ENCODE measurements around the gene RASAL3. TPM values are rescaled to one million over a fixed set of nuclear protein-coding genes. Genes with fewer than 3 reads are reported as not detected.
"Not testable (repeated sequence)": the region's sequence is repeated elsewhere in the genome, so short reads cannot be mapped to it uniquely, and the experiment has no call there.

The RASAL3 gene
- total RNA-seq, 2 donors from 2014 or later, result 1.7 to 2.0 TPM

DNA sequence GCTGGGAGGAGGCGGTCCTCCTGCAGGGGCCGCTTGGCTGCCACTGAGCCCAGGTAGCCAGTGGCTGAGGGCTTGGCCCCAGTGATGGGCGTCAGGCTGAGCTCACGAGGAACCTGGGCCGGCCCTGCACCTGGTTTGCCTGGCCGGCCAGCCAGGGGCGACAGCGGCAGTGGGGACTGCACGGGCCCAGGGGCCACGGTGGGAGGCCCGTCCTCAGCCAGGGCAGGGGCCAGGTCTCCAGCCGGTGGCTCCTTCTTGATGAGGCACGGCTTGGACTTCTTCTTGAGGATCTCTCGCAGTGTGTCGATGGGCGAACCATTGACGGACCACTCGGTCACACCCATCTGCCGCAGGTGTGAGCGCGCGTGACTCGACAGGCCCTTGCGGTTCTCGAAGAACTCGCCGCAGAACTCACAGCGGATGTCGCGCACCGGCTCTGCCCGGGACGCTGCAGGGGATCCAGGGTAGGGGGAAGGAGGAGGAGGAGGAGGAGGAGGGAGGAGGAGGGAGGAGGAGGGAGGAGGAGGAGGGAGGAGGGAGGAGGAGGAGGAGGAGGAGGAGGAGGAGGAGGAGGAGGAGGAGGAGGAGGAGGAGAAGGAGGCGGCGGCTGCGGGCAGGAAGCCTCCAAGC lies 38.9 kb downstream of the RASAL3 start:
- no peak for DNase-seq
- no peak for ATAC-seq
- intact Hi-C loops (cut with DNase I), result no loop called here

GRCh38 chr19:15424692-15425272 lies 39.6 kb downstream of the RASAL3 start:
- intact Hi-C loops (cut with DNase I), result loop anchor here in 1 of 2 donors (5.0 kb wide), 1 partner anchor 128 kb away; no protein-coding TSS in a partner anchor
- DNase-seq, result no peak

DNA sequence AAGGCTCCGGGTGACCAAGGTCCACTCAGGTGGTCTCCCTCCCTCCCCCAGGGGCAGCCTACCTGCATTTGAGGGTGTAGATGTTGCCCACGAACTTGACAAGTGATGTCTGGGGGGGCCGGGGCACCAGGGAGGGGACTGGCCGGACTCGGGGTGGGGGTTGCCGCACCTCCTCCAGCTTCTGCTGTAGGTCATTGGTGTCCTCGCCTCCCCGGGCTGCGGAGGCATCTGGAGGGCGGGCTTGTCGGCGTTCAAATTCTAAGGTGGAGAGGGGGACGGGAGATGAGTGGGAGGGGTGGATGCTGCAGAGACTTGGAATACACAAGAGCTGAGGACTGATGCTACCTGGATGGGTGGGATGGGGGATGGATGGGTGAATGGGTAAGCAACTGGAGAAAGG lies 40.2 kb downstream of the RASAL3 start:
- no peak for ATAC-seq
- intact Hi-C loops (cut with DNase I), result loop anchor here in 1 of 2 donors (5.0 kb wide), 1 partner anchor 128 kb away; no protein-coding TSS in a partner anchor
- DNase-seq, result no peak

More at GRCh38 chr19:15424692-15425272, 39.6 kb downstream of the RASAL3 start:
- ATAC-seq, result no peak

DNA sequence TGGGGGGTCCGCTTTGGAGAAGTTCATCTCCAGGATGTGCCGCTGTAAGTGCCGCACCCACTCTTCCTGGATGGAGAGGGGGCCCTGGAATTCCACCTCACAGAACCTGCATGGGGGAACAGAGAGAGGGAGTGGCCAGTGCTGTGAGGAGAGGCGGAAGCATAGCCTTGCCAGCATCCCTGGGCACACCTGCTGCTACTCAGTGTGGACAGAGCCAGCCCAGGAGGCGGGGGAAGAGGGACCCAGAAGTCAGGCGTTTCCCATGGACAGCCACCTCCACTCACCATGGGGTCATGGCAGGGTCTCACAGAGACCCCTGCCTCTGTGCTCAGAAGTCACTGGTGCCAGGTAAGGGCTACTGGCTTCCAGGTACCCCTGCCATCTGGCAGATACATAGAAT lies 41.2 kb downstream of the RASAL3 start:
- intact Hi-C loops (cut with DNase I), result loop anchor here in 1 of 2 donors (5.0 kb wide), 1 partner anchor 129 kb away; no protein-coding TSS in a partner anchor
- ATAC-seq, result no peak
- DNase-seq, result no peak

DNA sequence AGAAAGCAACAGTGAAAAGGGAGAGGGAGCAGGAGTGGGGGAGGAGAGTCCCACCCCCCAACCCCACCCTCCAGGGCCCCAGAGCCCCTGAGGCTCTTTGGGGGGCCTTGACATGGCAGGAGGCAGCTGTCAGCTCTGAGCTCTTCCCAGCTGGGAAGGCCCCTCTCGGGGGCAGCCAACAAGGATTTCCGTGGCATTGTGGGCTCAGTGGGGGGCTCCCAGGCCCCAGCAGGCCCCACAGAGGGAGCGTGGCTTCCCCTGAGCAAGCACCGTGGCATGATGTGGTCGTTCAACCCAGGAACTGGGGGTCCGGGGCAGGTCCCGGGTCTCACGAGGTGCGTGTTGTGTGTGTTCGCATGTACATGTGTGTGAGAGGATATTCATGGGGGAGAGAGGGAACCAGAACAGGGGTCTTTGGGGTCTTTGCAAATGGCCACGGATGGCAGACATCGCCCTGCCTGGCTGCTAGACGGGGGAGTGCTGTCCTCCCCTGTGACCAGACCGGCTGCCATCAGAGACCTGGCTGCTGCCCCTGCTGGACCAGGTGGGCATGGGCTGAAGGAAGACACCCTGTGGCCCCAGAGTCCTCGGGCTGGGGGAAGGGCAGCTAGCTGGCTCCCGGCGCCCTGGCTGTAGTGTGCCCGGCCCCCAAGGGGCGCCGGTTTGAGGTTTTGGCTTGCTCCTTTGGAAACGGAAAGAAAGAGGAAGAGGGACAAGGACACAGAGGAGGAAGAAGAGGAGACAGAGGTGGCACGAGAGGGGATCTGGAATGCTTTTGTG lies 41.9 kb downstream of the RASAL3 start:
- intact Hi-C loops (cut with DNase I), result loop anchor here in 1 of 2 donors (5.0 kb wide), 1 partner anchor 130 kb away; no protein-coding TSS in a partner anchor
- DNase-seq (no peak), ATAC-seq (no peak)

- intact Hi-C loops (cut with DNase I), result loop anchor here in 1 of 2 donors (5.0 kb wide), 1 partner anchor 131 kb away; no protein-coding TSS in a partner anchor
- DNase-seq (no peak), ATAC-seq (peak; percentile 0 to 14)
Observed at GRCh38 chr19:15421721-15422260, 42.6 kb downstream of the RASAL3 start.

DNA sequence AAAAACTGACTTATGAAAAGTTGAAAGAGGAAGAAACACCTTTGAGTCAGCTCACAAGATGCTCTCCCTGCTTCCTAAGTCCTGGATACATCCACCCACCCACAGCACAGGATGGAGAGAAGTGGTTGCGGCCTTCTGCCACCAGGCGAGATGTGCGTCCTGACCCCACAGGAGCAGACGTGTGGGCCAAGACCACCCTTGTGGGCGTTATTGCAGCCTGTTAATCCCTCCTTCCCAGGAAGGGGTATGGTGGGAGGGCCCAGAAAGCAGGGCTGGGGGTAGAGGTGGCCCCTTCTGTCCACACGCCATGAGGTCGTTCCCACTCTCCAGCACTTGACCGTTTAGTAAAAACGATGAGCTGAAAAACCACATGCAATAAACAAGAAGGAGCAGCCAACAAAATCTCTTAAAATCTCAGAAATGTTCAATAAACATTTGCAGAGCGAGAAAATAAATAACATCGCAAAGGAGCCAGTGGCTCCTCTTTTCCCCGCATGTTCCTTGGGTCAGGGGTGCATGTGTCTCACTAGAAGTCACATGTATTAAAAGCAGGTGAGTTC lies 43.1 kb downstream of the RASAL3 start:
- DNase-seq, result no peak
- intact Hi-C loops (cut with DNase I), result loop anchor here in 1 of 2 donors (5.0 kb wide), 1 partner anchor 131 kb away; no protein-coding TSS in a partner anchor

DNA sequence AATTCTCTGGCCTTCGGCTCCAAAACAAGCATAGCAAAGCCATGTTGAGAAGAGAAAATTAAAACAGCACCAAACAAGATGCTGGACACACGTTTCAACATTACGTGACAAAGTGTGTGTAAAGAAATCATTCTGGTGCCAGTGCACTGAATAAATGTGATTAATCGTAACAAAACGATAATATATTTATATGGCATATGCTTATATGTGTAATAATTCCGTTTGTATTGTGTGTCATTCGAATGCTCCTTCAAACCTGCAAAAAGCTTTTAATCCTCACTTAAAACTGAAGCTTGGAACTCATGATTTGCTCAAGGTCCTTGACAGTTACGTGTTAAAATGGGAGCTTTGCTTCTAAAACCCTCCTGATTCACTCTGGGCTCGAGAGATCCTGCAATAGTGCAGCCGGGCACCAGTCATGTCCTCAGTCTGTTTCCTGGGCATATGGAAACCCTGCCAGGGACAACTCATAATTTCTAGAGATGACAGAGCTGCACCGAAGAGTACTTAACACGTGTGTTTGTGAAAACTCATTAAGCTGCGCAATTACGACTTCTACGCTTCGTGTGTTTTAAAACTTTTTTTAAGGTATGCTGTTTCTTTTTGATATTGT lies 44.8 kb downstream of the RASAL3 start:
- no peak for ATAC-seq
- intact Hi-C loops (cut with DNase I), result loop anchor here in 1 of 2 donors (5.0 kb wide), 1 partner anchor 133 kb away; no protein-coding TSS in a partner anchor
- no peak for DNase-seq

More for the DNA sequence above, 43.1 kb downstream of the RASAL3 start:
- no peak for ATAC-seq

- DNase-seq (peak; percentile 99), ATAC-seq (peak; percentile 95 to 97)
- intact Hi-C loops (cut with DNase I), result no loop called here
Observed at GRCh38 chr19:15418579-15419412, 45.5 kb downstream of the RASAL3 start, which contains the start of gene AKAP8L. TSS of gene AKAP8L (minus strand) at chr19:15418988. CDS start at chr19:15418923, 65 bp downstream.

- DNase-seq (no peak), ATAC-seq (peak in 1 of 2 donors; percentile 2)
- intact Hi-C loops (cut with DNase I), result no loop called here
Observed at GRCh38 chr19:15418231-15418578, 46.1 kb downstream of the RASAL3 start.

DNA sequence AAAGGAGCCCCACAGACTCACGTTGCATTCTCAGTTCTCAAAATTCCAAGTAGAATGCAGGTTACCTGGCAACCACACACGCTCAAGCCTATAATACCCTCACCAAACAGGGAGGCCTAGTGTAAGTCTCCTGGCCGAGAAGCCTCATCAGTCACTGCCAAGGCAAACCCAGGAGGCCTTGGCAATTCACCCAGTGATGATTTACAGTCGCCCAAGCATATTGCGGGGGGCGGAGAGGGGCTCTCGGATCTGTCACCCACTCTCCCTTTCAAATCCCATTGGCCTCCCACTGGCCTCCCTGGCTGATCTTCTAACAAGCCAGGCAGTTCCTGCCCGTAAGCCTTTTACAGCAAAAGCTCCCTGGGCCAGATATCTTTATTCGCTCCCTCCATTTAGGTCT lies 46.6 kb downstream of the RASAL3 start:
- intact Hi-C loops (cut with DNase I), result no loop called here
- peak; percentile 20 for DNase-seq
- ATAC-seq, result no peak

DNA sequence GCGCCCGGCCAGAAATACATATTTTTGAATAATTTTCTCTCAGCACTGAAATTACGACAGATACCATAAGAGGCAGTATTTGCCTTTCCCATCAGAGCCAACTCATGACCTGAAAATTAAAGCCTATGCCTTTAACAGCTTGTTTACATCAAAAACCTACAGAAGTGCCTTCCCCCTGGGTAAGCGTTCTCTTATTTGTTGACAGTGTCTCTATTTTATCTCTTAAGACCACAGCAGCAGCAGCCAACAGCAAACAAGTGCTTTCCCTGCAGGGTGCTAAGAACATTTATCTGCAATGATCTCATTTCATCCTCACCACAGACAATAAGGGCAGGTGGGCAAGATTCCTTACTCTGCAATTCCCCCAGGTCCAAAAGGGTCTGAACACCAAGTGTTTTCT lies 51.5 kb downstream of the RASAL3 start:
- no peak for DNase-seq
- intact Hi-C loops (cut with DNase I), result no loop called here
- ATAC-seq, result no peak

- ATAC-seq; DNase-seq; intact Hi-C loops (cut with DNase I): not testable (repeated sequence)
Observed at GRCh38 chr19:15411351-15411750, 53.0 kb downstream of the RASAL3 start.

GRCh38 chr19:15404780-15405211 lies 59.5 kb downstream of the RASAL3 start:
- ATAC-seq (no peak), DNase-seq (no peak)
- intact Hi-C loops (cut with DNase I), result no loop called here

DNA sequence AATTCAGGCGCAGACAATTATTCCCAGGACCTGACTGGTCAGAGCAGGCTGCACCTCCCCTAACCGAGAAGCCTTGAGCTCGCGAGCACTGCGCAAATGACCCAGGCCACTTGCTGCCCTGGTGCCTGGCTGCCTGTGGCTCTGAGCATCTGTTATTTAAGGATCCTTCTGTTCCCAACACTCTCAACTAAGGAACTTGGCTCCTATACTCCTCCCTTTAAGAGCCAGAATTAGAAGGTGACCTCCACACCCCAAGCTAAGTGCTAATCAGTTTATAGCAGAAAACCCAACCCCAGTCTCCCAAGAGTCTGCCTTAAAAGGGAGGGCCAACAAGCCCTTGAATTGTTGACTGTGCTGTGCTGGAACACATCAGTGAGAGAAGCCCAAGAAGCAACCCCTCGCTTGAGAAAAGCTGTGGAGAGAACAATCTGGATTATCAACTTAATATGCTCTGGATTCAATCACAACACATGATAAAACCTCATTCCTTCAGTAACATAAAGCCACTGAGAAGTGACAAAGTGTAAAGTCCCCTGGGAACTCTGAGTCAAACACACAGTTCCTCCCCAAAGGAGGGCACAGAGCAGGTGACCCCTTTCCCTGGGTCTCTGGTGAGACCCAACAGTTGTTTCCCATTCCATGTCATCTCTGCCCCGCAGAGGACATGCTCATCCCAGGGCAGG lies 60.1 kb downstream of the RASAL3 start:
- ATAC-seq (peak; percentile 62 to 74), DNase-seq (no peak)
- intact Hi-C loops (cut with DNase I), result no loop called here

DNA sequence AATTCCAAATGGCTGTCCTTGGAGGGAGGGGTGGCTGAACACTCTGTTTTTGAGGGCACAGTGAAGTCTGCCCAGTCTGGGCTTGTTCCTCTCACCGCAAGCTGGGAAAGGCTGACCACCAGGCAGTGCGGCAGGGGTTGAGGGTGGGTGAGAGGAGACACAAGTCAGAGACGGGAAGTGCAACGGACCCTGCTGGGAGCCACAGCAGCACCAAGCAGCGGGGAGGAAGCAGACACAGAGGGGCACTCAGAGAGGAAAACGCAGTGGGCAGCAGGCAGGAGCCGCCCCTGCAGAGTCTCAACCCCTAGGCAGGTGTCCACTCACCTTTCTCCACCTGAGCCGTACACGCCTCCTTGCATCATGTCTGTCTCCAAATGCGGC lies 61.2 kb downstream of the RASAL3 start:
- intact Hi-C loops (cut with DNase I), result no loop called here
- no peak for DNase-seq

More for the DNA sequence above, 61.2 kb downstream of the RASAL3 start:
- no peak for ATAC-seq
